ENCODE measurements around the gene UBE2V1. TPM values are rescaled to one million over a fixed set of nuclear protein-coding genes. Genes with fewer than 3 reads are reported as not detected.

UBE2V1 gene
- total and polyA plus RNA-seq, 2 of the 13 experiments (the other 11 are each of a cell fraction or from before 2014, with no cell fraction given), result 81.3 to 132 TPM

- TF ChIP-seq ZNF33A (CRISPR knock-in tag; IDR thresholded peaks at IDR 0.05; ENCODE audit: borderline replicate concordance) (no peak), TARDBP (CRISPR knock-in tag; IDR thresholded peaks at IDR 0.05) (no peak), HOXA9 (CRISPR knock-in tag; IDR thresholded peaks at IDR 0.05; ENCODE audit: borderline replicate concordance) (no peak), ZBTB39 (CRISPR knock-in tag; IDR thresholded peaks at IDR 0.05) (no peak), ZNF230 (CRISPR knock-in tag; IDR thresholded peaks at IDR 0.05) (no peak), RORA (CRISPR knock-in tag; IDR thresholded peaks at IDR 0.05) (no peak), RXRA (CRISPR knock-in tag; IDR thresholded peaks at IDR 0.05) (no peak)
- TF ChIP-seq, protein P1, sequence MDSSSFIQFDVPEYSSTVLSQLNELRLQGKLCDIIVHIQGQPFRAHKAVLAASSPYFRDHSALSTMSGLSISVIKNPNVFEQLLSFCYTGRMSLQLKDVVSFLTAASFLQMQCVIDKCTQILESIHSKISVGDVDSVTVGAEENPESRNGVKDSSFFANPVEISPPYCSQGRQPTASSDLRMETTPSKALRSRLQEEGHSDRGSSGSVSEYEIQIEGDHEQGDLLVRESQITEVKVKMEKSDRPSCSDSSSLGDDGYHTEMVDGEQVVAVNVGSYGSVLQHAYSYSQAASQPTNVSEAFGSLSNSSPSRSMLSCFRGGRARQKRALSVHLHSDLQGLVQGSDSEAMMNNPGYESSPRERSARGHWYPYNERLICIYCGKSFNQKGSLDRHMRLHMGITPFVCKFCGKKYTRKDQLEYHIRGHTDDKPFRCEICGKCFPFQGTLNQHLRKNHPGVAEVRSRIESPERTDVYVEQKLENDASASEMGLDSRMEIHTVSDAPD (CRISPR knock-in tag; IDR thresholded peaks at IDR 0.05), result no peak
These were observed 32.6 kb upstream of the UBE2V1 start (continued) for GRCh38 chr20:50145566-50145965.

- Histone ChIP-seq H3K4me3 (replicated peaks in 1 of 3; ENCODE audit: insufficient read depth in 1 of 3, low read depth in 2 of 3, low read length in 3 of 3) (no peak overlapping the region), H3K4me1 (ENCODE audit: insufficient read depth, low read length) (peaks cover 43% of the 10 kb centered on the region), H3K27ac (ENCODE audit: extremely low read length, insufficient read depth, low read length) (peak overlapping the region; percentile 30), H2AFZ (ENCODE audit: low read length) (no peak overlapping the region), H3K79me2 (ENCODE audit: insufficient read depth, low read length) (peaks cover 31% of the 10 kb centered on the region), H3K4me2 (ENCODE audit: low read depth, low read length) (no peak overlapping the region), H3K9me3 (ENCODE audit: low read length) (no peaks in the 10 kb centered on the region), H3K9ac (ENCODE audit: insufficient read depth, low read depth, low read length) (0 out of 2 replicates have a peak overlapping the region, but pooled peaks have one; percentile 0), H3K36me3 (replicated peaks in 1 of 2; ENCODE audit: control insufficient read depth in 1 of 2, insufficient read depth in 2 of 2, low read length in 2 of 2) (peaks cover 33 to 63% of the 10 kb centered on the region in 2 experiments), H3K27me3 (ENCODE audit: control insufficient read depth in 1 of 2, insufficient read depth in 2 of 2, low read length in 2 of 2) (no peaks in the 10 kb centered on the region), H4K20me1 (ENCODE audit: insufficient read depth, low read length) (no peaks in the 10 kb centered on the region; the same call in 1 of the 2 replicates)
- ChIA-PET CTCF (ENCODE audit: low intra/inter-chr PET ratio, low total read pairs) (no interaction called here), POLR2A (interaction anchor here (0.7 to 2.9 kb wide), 10 partner anchors 10 to 207 kb away, joined by 3 to 39 read pairs (median 6); partner anchors contain the start of gene PEDS1)
- ATAC-seq, result peak; percentile 23
- BruUV-seq (replicated peaks), result no TSS peak
- in situ Hi-C loops (cut with HindIII; ENCODE audit: extremely low pct_ligation_motif_present, low pct_unique_long_range_greater_than_20kb) (no loop called here), intact Hi-C loops (cut with micrococcal nuclease; ENCODE audit: unreplicated experiment) (no loop called here)
- WGBS (ENCODE audit: low lambda C conversion rate), result 66% methylated on average over 4 of the region's 4 CpGs
- DNase-seq (ENCODE audit: low spot score), result peak; percentile 81
- FAIRE-seq, result no peak
- TF ChIP-seq HNF1B (CRISPR knock-in tag; IDR thresholded peaks at IDR 0.05) (no peak), KMT2A (CRISPR knock-in tag; IDR thresholded peaks at IDR 0.05) (0 out of 2 replicates have a peak, but pooled peaks have one; percentile 9), TEAD3 (CRISPR knock-in tag; optimal IDR thresholded peaks at IDR 0.05; ENCODE audit: borderline replicate concordance) (peak; percentile 40), NFRKB (IDR thresholded peaks at IDR 0.05) (no peak), ZFAT (CRISPR knock-in tag; conservative IDR thresholded peaks at IDR 0.05) (no peak), MZF1 (CRISPR knock-in tag; IDR thresholded peaks at IDR 0.05; ENCODE audit: borderline replicate concordance) (peak; percentile 99), RELA (CRISPR knock-in tag; IDR thresholded peaks at IDR 0.05) (peak; percentile 97; the same call in 1 of the 2 replicates), NCOR1 (IDR thresholded peaks at IDR 0.05; ENCODE audit: borderline replicate concordance, low read length) (no peak), TOPORS (CRISPR knock-in tag; IDR thresholded peaks at IDR 0.05) (no peak), NFATC3 (CRISPR knock-in tag; IDR thresholded peaks at IDR 0.05) (0 out of 2 replicates have a peak, but pooled peaks have one; percentile 33), RAD51 (IDR thresholded peaks at IDR 0.05; ENCODE audit: borderline replicate concordance) (no peak), ZNF292 (CRISPR knock-in tag; IDR thresholded peaks at IDR 0.05; ENCODE audit: borderline replicate concordance, low read depth) (0 out of 2 replicates have a peak, but pooled peaks have one; percentile 37), ZNF382 (CRISPR knock-in tag; IDR thresholded peaks at IDR 0.05; ENCODE audit: borderline replicate concordance) (no peak)
These were observed 31.4 kb upstream of the UBE2V1 start for GRCh38 chr20:50144362-50144761.
